ENCODE measurements around the gene USP17L12.
"Not testable (repeated sequence)": the region's sequence is repeated elsewhere in the genome, so short reads cannot be mapped to it uniquely, and the experiment has no call there.

USP17L12 gene

DNA sequence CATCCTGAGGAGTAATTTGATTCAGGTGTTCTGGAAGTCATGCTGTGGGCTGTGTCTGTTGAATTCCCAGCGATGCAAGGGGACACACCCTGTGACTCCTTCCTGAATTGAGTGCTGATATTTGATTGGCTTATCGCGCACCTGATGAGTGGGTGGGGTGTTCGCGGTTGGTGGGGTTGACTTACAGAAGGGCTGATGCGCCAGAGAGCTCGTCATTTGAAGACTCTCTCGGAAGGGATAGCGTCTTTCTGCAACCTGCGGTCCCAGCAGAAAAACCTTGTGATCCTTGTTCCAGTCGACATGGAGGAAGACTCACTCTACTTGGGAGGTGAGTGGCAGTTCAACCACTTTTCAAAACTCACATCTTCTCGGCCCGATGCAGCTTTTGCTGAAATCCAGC, at the start of gene USP17L12:
Gene USP17L12 (plus strand): TSS at position 301 of the 400 bp plus-strand sequence. CDS start 0 bp downstream, at position 301.
- not testable (repeated sequence) for DNase-seq

GRCh38 chr4:9210357-9210756, 9.6 kb upstream of the USP17L12 start, which contains the start of gene USP17L10:
USP17L10 (plus strand) TSS chr4:9210657; CDS start chr4:9210657, 0 bp downstream.
- not testable (repeated sequence) for DNase-seq

- not testable (repeated sequence) for DNase-seq
Measured at GRCh38 chr4:9214701-9215100, 5.3 kb upstream of the USP17L12 start.

GRCh38 chr4:9215105-9215504, 4.8 kb upstream of the USP17L12 start, which contains the start of gene USP17L11:
USP17L11 (plus strand) TSS chr4:9215405; CDS start chr4:9215405, 0 bp downstream.
- DNase-seq: not testable (repeated sequence)

- not testable (repeated sequence) for DNase-seq
Measured at GRCh38 chr4:9224596-9224995, 4.6 kb downstream of the USP17L12 start, which contains the start of gene USP17L13. USP17L13 (plus strand) TSS chr4:9224896; CDS start chr4:9224896, 0 bp downstream.

GRCh38 chr4:9230249-9230648, 10.3 kb downstream of the USP17L12 start:
- DNase-seq: not testable (repeated sequence)

DNA sequence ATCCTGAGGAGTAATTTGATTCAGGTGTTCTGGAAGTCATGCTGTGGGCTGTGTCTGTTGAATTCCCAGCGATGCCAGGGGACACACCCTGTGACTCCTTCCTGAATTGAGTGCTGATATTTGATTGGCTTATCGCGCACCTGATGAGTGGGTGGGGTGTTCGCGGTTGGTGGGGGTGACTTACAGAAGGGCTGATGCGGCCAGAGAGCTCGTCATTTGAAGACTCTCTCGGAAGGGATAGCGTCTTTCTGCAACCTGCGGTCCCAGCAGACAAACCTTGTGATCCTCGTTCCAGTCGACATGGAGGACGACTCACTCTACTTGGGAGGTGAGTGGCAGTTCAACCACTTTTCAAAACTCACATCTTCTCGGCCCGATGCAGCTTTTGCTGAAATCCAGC, 14.1 kb downstream of the USP17L12 start, which contains the start of gene USP17L15:
Gene USP17L15 (plus strand): TSS at position 301 of the 400 bp plus-strand sequence. CDS start 0 bp downstream, at position 301.
- not testable (repeated sequence) for DNase-seq

DNA sequence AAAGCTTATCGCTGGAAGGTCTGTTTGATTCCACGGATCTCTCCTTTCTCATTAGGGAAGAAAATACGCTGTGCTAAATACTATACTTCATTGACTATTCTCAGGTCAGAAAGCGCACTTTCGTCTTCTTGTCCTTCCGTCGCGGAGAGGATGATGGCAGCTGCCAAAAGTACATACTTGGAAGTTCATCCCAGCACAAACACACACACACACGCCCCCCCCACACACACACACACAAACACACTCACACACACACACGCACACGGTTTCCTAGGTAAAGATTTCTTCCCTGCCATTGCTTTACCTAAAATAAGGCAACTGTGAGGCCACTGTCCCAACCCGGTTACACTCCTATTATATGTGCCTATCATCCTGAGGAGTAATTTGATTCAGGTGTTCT, 18.5 kb downstream of the USP17L12 start:
- DNase-seq: not testable (repeated sequence)

DNA sequence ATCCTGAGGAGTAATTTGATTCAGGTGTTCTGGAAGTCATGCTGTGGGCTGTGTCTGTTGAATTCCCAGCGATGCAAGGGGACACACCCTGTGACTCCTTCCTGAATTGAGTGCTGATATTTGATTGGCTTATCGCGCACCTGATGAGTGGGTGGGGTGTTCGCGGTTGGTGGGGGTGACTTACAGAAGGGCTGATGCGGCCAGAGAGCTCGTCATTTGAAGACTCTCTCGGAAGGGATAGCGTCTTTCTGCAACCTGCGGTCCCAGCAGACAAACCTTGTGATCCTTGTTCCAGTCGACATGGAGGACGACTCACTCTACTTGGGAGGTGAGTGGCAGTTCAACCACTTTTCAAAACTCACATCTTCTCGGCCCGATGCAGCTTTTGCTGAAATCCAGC, 23.6 kb downstream of the USP17L12 start, which contains the start of gene USP17L17:
Gene USP17L17 (plus strand): TSS at position 301 of the 400 bp plus-strand sequence. CDS start 0 bp downstream, at position 301.
- DNase-seq: not testable (repeated sequence)

GRCh38 chr4:9247953-9248680, 28.2 kb downstream of the USP17L12 start, which contains the start of gene USP17L18:
USP17L18 (plus strand) TSS chr4:9248630; CDS start chr4:9248630, 0 bp downstream.
- not testable (repeated sequence) for DNase-seq

DNA sequence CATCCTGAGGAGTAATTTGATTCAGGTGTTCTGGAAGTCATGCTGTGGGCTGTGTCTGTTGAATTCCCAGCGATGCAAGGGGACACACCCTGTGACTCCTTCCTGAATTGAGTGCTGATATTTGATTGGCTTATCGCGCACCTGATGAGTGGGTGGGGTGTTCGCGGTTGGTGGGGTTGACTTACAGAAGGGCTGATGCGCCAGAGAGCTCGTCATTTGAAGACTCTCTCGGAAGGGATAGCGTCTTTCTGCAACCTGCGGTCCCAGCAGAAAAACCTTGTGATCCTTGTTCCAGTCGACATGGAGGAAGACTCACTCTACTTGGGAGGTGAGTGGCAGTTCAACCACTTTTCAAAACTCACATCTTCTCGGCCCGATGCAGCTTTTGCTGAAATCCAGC, 33.1 kb downstream of the USP17L12 start, which contains the start of gene USP17L19:
Gene USP17L19 (plus strand): TSS at position 301 of the 400 bp plus-strand sequence. CDS start 0 bp downstream, at position 301.
- not testable (repeated sequence) for DNase-seq

DNA sequence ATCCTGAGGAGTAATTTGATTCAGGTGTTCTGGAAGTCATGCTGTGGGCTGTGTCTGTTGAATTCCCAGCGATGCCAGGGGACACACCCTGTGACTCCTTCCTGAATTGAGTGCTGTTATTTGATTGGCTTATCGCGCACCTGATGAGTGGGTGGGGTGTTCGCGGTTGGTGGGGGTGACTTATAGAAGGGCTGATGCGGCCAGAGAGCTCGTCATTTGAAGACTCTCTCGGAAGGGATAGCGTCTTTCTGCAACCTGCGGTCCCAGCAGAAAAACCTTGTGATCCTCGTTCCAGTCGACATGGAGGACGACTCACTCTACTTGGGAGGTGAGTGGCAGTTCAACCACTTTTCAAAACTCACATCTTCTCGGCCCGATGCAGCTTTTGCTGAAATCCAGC, 37.9 kb downstream of the USP17L12 start, which contains the start of gene USP17L20:
Gene USP17L20 (plus strand): TSS at position 301 of the 400 bp plus-strand sequence. CDS start 0 bp downstream, at position 301.
- DNase-seq: not testable (repeated sequence)

DNA sequence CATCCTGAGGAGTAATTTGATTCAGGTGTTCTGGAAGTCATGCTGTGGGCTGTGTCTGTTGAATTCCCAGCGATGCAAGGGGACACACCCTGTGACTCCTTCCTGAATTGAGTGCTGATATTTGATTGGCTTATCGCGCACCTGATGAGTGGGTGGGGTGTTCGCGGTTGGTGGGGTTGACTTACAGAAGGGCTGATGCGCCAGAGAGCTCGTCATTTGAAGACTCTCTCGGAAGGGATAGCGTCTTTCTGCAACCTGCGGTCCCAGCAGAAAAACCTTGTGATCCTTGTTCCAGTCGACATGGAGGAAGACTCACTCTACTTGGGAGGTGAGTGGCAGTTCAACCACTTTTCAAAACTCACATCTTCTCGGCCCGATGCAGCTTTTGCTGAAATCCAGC, 42.6 kb downstream of the USP17L12 start, which contains the start of gene USP17L21:
Gene USP17L21 (plus strand): TSS at position 301 of the 400 bp plus-strand sequence. CDS start 0 bp downstream, at position 301.
- not testable (repeated sequence) for DNase-seq

DNA sequence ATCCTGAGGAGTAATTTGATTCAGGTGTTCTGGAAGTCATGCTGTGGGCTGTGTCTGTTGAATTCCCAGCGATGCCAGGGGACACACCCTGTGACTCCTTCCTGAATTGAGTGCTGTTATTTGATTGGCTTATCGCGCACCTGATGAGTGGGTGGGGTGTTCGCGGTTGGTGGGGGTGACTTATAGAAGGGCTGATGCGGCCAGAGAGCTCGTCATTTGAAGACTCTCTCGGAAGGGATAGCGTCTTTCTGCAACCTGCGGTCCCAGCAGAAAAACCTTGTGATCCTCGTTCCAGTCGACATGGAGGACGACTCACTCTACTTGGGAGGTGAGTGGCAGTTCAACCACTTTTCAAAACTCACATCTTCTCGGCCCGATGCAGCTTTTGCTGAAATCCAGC, 47.4 kb downstream of the USP17L12 start, which contains the start of gene USP17L22:
Gene USP17L22 (plus strand): TSS at position 301 of the 400 bp plus-strand sequence. CDS start 0 bp downstream, at position 301.
- not testable (repeated sequence) for DNase-seq
